Measurements from ENCODE around the gene ZNF423.

GRCh38 chr16:49843758-49844157, 12.2 kb downstream of the ZNF423 start:
- TF ChIP-seq CTCF (IDR thresholded peaks at IDR 0.05; ENCODE audit: borderline replicate concordance, extremely low read depth, low read length, poor library complexity, severe bottlenecking) (no peak), EZH2 (IDR thresholded peaks at IDR 0.05; ENCODE audit: borderline replicate concordance, low read depth, low read length, severe bottlenecking) (no peak)
